ENCODE results near the gene B3GNT9. TPM values are rescaled to one million over a fixed set of nuclear protein-coding genes. Genes with fewer than 3 reads are reported as not detected.
A peak's percentile ranks its signal among the peaks of the same experiment; 100 is the strongest.

The B3GNT9 gene
- total RNA-seq, 1 donor from 2014 or later = 57.4 TPM

DNA sequence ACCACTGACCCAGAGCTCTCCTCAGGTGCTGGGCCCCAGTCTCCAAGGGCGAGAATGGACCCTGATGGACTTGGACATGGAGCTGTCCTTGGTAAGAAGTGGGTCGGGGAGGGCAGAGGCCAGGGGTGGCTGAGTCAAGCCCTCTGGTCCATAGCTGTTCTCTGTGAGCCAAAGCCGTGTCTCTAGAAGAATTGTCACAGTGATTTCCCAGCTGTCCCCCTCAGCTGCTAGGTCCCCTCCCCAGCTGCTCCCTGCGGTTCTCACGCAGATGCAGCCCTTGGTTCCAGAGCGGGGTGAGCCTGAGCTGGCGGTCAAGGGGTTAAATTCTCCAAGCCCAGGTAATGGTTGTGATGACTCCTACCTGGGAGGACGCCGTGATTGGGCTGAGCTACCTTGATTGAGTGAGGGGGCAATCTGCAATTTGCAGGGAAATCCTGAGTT lies 18.2 kb upstream of the B3GNT9 start:
- no peak for DNase-seq (ENCODE audit: low read depth)

DNA sequence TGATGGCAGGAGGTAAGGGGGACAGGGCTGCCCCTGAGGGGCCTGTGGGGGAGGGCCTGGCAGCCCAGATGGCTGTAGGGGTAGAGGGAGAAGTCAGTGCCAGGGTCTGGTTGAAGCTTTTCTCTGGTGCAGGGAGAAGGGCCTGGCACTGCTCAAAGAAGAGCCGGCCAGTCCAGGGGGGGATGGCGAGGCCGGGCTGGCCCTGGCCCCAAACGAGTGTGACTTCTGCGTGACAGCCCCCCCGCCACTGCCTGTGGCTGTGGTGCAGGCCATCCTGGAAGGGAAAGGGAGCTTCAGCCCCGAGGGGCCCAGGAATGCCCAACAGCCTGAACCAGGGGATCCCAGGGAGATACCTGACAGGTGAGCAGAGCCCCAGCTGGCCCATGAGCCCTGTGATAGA lies 16.8 kb upstream of the B3GNT9 start:
- no peak for DNase-seq (ENCODE audit: low read depth)

DNA sequence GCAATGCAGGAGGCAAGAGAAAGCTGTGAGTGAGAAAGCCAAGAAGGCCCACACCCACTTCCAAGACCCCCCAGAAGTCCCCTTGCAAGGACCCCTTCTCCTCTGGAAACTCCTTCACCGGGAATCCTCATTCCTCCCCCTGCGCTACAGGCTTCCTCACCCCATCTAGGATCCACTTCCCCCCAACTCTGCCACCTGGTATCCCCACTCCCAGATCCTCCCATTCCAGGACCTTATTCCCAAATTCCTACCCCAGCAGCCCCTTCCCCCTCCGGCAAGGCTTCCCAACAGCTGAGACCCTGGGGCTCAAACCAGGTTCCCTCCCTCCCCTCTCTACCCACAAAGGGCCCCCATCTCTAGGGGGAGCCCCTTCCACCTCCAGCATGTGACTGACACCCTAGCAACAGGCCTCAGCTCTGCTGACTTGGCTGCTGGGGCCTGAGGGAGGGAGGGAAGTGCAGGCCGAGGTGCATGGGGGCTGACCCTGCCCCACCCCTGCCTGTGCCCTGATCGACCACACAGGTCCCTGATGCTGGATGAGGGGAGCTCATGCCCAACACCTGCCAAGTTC lies 15.9 kb upstream of the B3GNT9 start:
- no peak for DNase-seq (ENCODE audit: low read depth)

DNA sequence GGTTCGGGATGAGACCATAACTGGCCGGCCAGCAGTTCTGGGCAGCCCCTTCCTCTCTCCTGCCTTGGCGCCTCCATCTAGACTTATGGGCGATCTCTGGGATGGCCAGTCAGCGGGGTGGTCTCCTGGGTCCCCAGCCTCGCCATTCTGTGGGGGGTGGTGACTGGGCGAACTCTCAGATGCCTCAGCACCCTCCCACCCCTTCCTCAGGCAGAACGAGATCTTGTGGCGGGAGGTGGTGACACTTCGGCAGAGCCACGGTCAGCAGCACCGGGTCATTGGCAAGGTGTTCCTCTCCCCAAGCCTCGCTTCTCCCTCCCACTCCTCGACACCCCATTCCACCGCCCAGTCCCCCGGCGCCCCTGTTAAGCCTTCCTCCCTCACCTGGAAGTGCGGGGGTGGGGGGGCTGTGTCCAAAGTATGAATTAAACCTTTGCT lies 15.3 kb upstream of the B3GNT9 start:
- DNase-seq (ENCODE audit: low read depth) = no peak

DNA sequence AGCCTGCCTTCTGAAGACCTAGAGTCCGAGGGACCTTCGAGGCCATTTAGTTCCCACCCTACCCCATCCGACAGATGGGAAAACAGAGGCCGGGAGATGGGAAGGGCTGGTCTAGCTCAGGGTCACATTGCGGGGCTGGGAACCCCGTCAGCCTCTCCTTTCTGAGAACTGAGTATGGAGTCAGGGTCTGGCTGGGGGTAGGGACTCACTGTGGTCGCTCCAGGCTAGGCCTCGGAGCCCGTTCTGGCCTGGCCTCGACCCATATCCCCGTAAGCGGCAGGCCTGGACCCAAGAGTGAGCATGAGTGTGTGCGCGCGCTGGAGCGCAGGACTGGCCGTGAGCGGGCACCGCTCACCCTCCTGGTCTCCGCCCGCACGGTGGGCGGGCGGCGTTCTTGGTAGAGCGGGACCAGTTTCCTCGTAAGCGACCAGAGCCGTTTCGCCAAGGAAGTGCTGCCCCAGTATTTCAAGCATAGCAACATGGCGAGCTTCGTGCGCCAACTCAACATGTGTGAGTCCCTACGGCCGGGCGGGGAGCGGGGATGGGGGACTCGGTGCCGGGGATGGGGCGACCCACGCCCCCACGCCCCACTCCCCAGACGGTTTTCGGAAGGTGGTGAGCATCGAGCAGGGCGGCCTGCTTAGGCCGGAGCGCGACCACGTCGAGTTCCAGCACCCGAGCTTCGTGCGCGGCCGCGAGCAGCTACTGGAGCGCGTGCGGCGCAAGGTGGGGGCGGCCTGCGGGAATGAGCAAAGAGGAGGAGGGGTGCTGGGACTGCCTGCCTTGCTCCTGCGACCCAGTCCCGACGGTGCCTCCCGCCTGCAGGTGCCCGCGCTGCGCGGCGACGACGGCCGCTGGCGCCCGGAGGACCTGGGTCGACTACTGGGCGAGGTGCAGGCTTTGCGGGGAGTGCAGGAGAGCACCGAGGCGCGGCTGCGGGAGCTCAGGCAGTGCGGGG lies 14.6 kb upstream of the B3GNT9 start:
- DNase-seq (ENCODE audit: low read depth) = no peak

DNA sequence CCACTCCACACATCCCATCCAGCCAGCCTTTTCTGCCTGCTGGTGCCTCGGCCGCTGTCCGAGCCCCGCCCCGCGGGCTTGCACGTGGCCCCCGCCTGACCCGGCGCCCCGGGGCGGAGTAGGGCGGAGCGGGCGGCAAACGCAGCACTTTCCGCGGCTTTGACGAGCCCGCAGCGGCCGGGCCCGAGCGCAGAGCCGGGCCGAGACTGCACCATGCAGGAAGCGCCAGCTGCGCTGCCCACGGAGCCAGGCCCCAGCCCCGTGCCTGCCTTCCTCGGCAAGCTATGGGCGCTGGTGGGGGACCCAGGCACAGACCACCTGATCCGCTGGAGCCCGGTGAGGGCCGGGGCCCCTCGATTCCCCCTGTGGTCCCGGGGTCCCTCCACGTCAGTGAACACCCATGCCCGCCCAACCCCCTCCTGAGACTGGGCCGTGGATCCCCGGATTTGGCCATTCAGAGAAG lies 13.8 kb upstream of the B3GNT9 start, which contains the start of gene HSF4:
Gene HSF4, plus strand, starts transcription at position 147 of the 463 bp plus-strand sequence. Its CDS starts 67 bp downstream, at position 214.
- no peak for DNase-seq (ENCODE audit: low read depth)

DNA sequence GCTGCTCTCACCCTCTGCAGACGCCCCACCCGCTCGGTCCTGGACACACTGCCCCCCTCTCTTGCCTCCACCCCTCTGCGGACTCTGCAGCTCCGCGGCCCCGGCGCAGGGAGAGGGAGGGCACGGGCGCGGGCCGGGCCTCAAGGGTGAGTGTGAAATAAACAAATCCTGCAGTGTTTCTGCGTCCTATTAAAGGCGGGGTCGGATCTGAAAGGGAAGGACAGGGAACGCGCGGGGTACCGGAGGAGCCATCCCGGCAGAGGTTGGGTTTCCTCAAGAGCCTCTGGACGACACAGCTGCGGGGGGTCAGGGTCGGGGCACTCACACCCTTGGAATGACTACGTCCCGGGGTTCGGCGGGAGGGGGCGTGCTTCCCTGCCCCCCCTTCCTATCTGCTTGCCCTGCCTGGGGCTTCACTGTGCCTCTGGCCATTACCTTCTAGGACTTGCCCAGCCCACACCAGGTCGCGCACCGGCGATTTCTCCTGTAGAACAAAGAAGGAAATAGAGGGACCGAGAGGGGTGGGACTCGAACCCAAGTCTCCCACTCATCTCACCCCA lies 13.3 kb upstream of the B3GNT9 start:
- DNase-seq (ENCODE audit: low read depth) = no peak

DNA sequence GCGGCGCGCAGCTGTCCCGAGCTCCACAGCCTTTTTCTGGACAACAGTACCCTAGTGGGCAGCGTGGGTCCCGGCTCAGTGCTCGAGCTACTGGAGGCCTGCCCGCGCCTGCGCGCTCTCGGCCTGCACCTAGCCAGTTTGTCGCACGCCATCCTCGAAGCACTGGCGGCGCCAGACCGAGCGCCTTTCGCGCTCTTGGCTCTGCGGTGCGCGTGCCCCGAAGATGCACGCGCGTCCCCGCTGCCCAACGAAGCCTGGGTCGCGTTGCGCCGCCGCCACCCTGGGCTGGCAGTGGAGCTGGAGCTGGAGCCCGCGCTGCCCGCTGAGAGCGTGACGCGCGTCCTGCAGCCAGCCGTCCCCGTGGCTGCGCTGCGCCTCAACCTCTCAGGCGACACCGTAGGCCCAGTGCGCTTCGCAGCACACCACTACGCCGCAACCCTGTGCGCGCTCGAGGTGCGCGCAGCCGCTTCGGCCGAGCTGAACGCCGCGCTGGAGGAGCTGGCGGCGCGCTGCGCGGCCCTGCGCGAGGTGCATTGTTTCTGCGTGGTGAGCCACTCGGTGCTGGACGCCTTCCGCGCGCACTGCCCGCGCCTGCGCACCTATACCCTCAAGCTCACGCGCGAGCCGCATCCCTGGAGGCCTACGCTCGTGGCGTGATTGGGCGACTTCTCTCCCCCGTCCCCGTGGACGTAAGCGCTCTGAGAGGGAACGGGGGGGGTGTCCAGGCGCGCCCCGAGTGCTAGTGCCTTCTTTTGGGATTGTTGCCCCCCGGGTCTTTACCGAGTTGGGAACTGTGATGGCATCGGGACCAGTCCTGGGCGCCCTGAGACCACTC lies 12.6 kb upstream of the B3GNT9 start:
- no peak for DNase-seq (ENCODE audit: low read depth)

DNA sequence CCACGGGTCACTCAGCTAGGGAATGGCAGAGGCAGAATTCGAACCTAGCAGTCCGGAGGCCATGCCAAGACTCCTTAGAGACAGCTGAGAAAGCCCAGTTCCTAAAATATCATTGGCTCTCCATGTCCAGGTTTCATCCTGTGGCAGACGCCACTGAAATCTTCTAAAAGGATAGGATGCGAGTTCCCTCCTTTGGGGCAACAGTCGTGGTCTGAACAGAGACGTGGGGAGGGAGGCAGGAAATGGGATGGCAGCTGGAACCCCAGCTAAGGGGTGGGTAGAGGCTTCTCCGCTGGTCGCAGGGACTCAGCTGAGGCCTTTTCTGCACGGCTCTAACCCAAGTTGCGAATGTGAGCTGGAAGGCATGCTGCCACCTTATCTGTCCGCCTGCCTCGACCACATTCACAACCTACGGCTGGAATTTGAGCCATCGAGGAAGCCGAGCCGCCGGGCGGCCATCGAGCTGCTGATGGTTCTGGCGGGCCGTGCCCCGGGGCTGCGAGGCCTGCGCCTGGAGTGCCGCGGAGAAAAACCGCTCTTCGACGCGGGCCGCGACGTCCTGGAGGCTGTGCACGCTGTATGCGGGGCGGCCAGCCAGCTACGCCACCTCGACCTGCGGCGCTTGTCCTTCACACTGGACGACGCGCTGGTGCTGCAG lies 11.8 kb upstream of the B3GNT9 start:
- DNase-seq (ENCODE audit: low read depth) = no peak

DNA sequence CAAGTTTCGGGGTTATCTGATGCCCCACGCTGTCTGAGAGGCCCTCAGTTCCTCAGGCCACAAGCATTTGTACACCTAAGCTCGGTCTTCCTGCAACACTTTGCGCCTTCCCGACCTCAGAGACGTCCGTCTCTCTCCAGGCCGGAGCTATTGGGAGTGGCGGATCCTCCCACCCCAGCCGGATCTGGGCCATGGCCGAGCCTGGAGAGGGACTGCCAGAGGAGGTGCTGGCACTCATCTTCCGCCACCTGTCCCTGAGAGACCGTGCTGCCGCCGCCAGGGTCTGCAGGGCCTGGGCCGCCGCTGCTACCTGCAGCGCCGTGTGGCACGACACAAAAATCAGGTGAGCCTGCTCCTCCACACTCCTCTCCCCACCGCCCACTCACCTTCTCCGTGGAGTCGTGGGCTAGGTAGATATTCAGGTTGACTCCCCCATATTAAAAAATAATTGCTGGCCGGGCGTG lies 10.8 kb upstream of the B3GNT9 start:
- no peak for DNase-seq (ENCODE audit: low read depth)

DNA sequence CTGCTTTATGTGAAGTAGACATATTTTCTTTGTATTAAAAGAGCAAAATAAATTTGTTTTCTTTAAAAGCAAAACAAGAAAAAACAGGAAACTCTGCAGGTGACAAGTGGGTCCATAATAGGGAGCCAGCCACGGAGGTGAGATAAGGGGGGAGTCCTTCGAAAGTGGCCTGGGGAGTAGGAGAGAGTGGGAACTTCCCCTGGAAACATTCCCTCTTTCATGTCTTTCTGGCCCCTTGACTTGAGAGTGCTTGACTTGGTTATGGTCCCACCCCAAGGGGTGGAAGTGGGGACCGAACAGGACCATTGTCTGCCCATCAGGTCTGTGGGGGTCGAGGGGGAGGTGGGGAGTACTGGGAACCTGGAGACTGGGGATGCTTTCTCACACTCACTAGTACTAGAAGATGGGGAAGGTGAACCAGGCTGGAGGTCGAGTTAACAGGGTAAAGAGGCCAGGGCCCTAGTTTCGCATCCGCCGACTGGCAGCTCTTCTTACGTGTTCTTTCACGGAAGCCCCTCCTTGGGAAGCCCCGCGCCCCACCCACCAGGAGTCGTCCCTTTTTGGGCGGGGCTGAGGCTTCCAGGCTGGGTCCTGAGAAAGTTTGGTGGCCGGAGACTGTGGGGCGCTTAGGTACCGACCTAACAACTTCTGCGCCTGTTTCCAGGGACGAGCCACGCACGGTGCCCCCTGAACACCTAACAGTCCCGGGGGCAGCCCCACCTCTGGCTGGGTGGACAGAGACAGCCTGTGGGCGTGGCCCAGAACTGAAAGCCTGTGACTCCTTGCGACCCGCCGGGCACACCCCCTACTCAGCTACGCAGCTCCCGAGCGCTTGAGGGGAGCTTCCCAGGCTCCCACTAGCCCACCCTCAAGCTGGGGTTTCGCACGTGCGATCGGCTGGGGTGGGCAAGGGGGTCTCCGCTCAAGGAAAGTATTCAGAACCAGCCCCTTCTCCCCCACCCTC lies 8.1 kb upstream of the B3GNT9 start:
- peak; percentile 39 for DNase-seq (ENCODE audit: low read depth)

DNA sequence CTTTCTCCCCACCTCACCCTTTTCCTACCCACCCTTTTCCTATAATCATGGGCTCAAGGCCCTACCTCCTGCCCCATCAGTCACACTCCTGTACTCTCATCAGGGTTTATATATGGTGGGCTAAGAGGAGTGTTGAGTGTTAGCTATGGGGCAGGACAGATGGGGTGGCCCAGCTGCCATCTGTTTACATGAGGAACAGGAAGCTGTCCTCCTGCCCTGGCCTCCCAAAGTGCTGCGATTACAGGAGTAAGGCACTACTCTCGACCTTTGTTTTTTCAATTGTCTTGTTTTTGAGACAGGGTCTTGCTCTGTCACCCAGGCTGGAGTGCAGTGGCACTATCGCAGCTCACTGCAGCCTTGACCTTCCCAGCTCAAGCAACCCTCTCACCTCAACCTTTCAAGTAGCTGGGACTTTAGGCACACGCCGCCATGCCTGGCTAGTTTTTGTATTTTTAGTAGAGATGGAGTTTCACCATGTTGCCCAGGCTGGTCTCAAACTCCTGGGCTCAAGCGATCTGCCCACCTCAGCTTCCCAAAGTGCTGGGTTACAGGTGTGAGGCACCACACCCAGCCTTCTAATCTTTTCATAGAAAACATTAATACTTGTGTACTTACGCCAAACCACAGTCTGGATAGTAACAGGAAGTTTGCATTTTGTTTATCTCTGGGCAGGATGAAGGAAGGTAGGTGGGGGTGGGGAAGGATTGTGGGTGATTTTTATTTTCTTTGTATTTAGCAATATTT lies 7.3 kb upstream of the B3GNT9 start:
- DNase-seq (ENCODE audit: low read depth) = no peak

DNA sequence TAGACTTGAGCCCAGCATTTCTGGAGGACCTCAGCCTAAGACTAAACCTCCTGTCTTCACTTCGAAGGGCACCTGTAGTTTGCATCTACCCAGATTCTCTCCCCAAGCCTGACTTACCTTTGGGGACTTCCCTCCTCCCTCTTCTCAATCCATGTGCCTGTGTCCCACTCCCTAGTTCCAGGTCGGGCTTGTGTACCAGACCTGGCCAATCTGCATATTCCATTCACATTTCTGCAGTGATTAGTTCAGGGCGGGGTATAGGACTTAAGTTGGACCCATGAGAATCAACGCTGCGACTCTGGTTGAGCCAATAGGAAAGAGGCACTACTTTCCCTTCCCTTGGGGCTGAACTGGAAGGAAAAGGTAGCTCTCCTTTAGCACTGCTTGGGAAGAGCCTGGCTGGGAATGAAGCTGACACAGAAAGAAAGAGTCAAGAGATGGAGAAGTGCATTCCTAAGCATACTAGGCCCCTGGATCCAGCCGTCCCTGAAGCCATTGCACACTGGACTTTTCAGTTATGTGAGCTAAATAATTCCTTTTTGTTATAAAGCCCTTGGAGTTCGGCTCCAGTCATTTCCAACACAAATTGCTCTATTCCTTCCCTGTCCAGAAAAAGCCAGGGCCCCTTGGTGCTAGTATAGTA lies 6.4 kb upstream of the B3GNT9 start:
- no peak for DNase-seq (ENCODE audit: low read depth)

DNA sequence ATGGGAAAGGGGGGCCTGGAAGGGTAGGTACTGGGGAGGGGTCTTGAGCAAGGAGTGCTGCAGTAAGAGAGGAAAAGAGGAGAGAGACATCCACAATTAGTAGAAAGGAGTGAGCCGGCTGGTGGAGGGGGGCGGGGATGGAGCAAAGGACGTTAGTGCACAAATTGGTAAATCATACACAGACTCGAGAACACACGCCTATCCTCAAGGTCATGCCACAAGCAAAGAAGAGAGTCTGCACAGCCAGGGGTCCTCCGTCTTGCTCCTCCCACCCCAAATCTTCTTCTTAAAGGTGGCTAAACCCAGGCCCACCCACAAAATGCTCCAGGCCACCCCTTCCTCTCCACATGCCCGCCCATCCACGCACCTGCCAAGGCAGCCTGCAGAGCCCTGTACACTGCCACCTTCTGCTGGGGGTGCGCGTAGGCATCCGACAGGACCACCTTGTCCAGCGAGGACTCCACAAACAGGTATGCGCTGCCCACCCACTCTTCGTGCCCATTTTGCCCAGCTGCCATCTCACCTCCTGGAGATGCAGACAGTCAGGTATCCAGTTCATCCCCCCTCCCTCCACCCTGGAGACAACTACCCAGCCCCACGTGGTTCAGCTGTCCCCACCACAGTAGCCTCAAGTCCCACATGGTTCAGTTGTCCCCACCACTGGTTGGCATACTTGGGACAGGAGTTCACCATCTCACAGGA lies 5.5 kb upstream of the B3GNT9 start:
- DNase-seq (ENCODE audit: low read depth) = peak; percentile 40

DNA sequence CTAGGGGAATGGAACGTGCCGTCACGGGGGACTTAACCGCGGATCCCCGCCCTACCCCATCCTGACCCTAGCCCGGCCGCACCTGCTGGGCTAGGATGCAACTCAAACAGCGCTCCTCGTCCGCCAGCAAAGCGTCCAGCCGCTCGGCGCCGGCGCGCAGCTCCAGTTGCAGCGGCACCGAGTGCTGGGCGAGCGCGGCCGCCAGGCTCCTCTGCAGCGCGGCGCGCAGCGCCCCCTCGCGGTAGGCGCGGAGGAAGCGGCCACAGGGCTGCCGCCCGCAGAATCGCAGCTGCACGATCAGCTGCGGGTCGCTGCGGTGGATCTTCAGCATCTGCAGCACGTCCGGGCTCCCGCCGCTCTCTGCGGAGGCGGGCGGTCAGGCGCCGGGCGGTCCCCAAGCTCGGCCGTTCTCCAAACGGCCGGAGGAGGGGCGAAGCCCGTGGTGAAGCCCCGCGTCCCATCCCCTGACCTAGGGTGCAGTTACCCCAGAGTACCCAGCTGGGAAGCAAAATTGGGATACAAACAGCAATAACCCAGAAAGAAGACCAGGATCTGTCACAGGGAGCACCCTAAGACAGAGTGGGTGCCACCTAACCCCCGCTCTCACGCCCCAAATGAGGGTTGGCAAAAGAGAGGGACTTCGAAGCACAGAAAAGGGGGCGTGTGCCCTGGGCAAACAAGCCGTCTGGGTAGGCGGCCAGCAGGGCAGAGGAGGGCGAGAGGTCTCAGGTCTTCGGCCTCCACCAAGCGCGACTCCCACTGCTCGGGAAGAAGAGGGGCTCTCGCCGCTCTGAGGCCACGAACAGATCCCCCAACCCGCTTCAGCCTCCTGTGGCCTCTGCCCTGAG lies 4.7 kb upstream of the B3GNT9 start:
- DNase-seq (ENCODE audit: low read depth) = peak; percentile 78

DNA sequence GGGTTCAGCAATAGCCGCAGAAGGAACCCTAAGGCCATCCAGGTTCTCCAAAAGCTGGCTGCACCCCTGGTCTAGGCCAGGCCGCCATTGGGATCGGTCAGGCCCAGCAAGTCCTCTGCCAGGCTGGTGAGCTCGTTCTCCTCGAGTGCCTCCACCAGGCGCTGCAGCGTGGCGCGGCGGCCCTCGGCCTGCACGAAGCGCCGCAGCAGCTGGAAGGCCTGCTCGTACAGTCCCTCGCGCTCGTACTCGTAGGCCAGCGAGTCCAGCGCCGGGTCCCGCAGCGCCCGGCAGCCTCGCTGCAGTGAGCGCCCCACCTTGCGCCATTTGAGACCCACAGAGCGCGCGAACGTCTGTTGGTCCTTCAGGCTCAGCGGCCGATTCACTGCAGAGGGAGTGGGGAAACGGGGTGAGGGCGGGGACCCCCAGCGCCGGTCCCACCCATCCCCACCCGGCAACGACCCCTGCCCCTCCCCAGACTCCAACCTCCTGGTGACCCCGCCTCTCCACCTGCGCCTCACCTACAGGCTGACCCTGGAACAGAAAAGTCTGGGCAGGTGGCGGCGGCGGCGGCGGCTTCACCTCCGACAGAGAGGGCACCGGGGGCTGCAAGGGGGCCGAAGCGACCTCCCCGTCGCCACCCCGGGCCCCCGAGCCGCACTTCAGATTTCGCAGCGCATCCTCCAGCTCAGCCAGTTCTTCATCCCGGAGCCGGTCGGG lies 3.9 kb upstream of the B3GNT9 start:
- DNase-seq (ENCODE audit: low read depth) = no peak

Data from myocyte (in vitro differentiated cells).